Endothelial cell of umbilical vein (primary cell): ENCODE results near the gene ATF5. TPM values are rescaled to one million over a fixed set of nuclear protein-coding genes. Genes with fewer than 3 reads are reported as not detected.

Source experiments
- BruUV-seq: library from RNA; stranded (reverse); fragments of 400-500 nt; replicated peaks from 2 replicates; lab custom pipeline; 2021; lab: Mats Ljungman, UMichigan
- CTCF ChIA-PET: fragments of 300-600, 350-600 bp; sonication (Branson Sonifier 250); formaldehyde crosslinking; loops from one replicate; lab custom pipeline; 2021; ENCODE audit warnings: antibody characterized with exemption, inconsistent platforms; lab: Charles Lee
- POLR2A ChIA-PET: fragments of 300-600, 350-600 bp; sonication (Branson Sonifier 250); formaldehyde crosslinking; loops from one replicate; lab custom pipeline; 2021; ENCODE audit warnings: antibody characterized with exemption, inconsistent platforms; lab: Charles Lee
- DNase-seq: peaks from one replicate; pipeline ENCODE4 v3.0.0-alpha.2; 2011; ENCODE audit warnings: low read depth, low spot score
- FAIRE-seq: peaks from 2 replicates; lab custom pipeline; 2011; peaks lifted over from hg19 to GRCh38; lab: Jason Lieb, UNC
- H2AFZ ChIP-seq: 2 replicates; pipeline ENCODE4 v1.6.0; 2012; ENCODE audit warnings: low read depth, low read length, control low read depth, inconsistent platforms
- H3K27ac ChIP-seq: 2 replicates; pipeline ENCODE4 v1.5.1; 2011; ENCODE audit warnings: low read depth, mild to moderate bottlenecking, control low read depth, low read length, moderate library complexity; ENCODE audit not compliant: insufficient read depth
- H3K27me3 ChIP-seq, 2 experiments: 2 replicates each; pipeline versions ENCODE4 v1.6.0 to v1.6.1; 2011; ENCODE audit warnings: low read length in 2 of 2, mixed read lengths in 1 of 2; ENCODE audit not compliant: control insufficient read depth in 2 of 2, insufficient read depth in 2 of 2
- H3K36me3 ChIP-seq, 2 experiments: 2 replicates in 1 of 2; 3 replicates in 1 of 2; pipeline ENCODE4 v1.5.1; 2011; ENCODE audit warnings: low read length in 2 of 2, mild to moderate bottlenecking in 1 of 2, moderate library complexity in 1 of 2; ENCODE audit not compliant: control insufficient read depth in 2 of 2, insufficient read depth in 2 of 2; ENCODE audit errors: extremely low read depth in 1 of 2
- H3K4me1 ChIP-seq: 3 replicates; pipeline ENCODE4 v1.5.1; 2011; ENCODE audit warnings: mild to moderate bottlenecking, low read length; ENCODE audit not compliant: control insufficient read depth, insufficient read depth; ENCODE audit errors: extremely low read depth
- H3K4me2 ChIP-seq: 2 replicates; pipeline ENCODE4 v1.6.1; 2011; ENCODE audit warnings: low read length, control low read depth, mixed read lengths; ENCODE audit not compliant: insufficient read depth
- H3K4me3 ChIP-seq, 3 experiments: fragments of 200-600 bp in 1 of 3; sonication (generic), shearing (Covaris generic) in 1 of 3; replicated peaks in 1 of 3; 2 replicates each; pipeline ENCODE4 v1.5.1; 2011 to 2016; ENCODE audit warnings: control low read depth in 3 of 3, low read length in 3 of 3, mild to moderate bottlenecking in 2 of 3, inconsistent platforms in 1 of 3, low read depth in 1 of 3, moderate library complexity in 1 of 3; ENCODE audit not compliant: insufficient read depth in 1 of 3
- H3K79me2 ChIP-seq: 2 replicates; pipeline ENCODE4 v1.6.0; 2012; ENCODE audit warnings: low read length, inconsistent platforms; ENCODE audit not compliant: control insufficient read depth, insufficient read depth
- H3K9ac ChIP-seq: replicated peaks from 2 replicates; pipeline ENCODE3; 2011; ENCODE audit warnings: low read length, control low read depth; ENCODE audit not compliant: insufficient read depth; ENCODE audit errors: extremely low read depth
- H3K9me1 ChIP-seq: replicated peaks from 3 replicates; pipeline ENCODE4 v1.6.0; 2011; ENCODE audit warnings: mild to moderate bottlenecking, low read length; ENCODE audit not compliant: control insufficient read depth, insufficient read depth; ENCODE audit errors: extremely low read depth
- H3K9me3 ChIP-seq: replicated peaks from 2 replicates; pipeline ENCODE4 v1.5.1; 2012; ENCODE audit warnings: low read length, inconsistent platforms; ENCODE audit not compliant: control insufficient read depth, insufficient read depth
- H4K20me1 ChIP-seq: replicated peaks from 2 replicates; pipeline ENCODE3; 2011; ENCODE audit warnings: mild to moderate bottlenecking, low read length; ENCODE audit not compliant: control insufficient read depth, insufficient read depth; ENCODE audit errors: extremely low read depth
- EZH2 ChIP-seq: IDR thresholded peaks from 2 replicates; pipeline ENCODE4 v1.6.1; 2012; ENCODE audit warnings: borderline replicate concordance, low read depth, mild to moderate bottlenecking, moderate library complexity, low read length, inconsistent platforms; ENCODE audit not compliant: severe bottlenecking
- GATA2 ChIP-seq: IDR thresholded peaks from 2 replicates; pipeline ENCODE4 v1.7.0; 2011; ENCODE audit warnings: low read depth, mild to moderate bottlenecking, moderate library complexity, mixed read lengths, low read length; ENCODE audit not compliant: insufficient read length, insufficient read depth
- JUN ChIP-seq: IDR thresholded peaks from 2 replicates; pipeline ENCODE4 v1.6.1; 2011; ENCODE audit warnings: borderline replicate concordance, low read depth; ENCODE audit not compliant: insufficient read length, insufficient read depth
- MAX ChIP-seq: IDR thresholded peaks from 2 replicates; pipeline ENCODE4 v1.6.1; 2011; ENCODE audit not compliant: insufficient read depth, insufficient read length
- POLR2AphosphoS5 ChIP-seq: IDR thresholded peaks from 2 replicates; pipeline ENCODE4 v1.6.1; 2012; ENCODE audit warnings: low read depth, mild to moderate bottlenecking, control low read depth, low read length, moderate library complexity; ENCODE audit not compliant: insufficient read depth
- dilution Hi-C: fragments of 300-500 bp; cut with MboI; formaldehyde crosslinking; loops from one replicate; pipeline ENCODE4 v1.15.0; 2019; ENCODE audit warnings: low sequenced_read_pairs; ENCODE audit not compliant: extremely low pct_ligation_motif_present
- intact Hi-C: fragments of 100-400 bp; cut with micrococcal nuclease; formaldehyde crosslinking; loops from one replicate; pipeline ENCODE4 v1.10.0; 2022
- polyA plus RNA-seq, 4 experiments: library from polyadenylated mRNA; depleted of rRNA in 3 of 4; stranded (reverse) in 3 of 4; unstranded in 1 of 4; fragments of >200 nt; gene quantifications; 2 replicates each; pipeline versions ENCODE4 v1.2.1 to v1.2.3, GENCODE V29; 2011 to 2012; ENCODE audit warnings: missing spikeins in 1 of 4
- total RNA-seq: library from RNA; stranded (reverse); gene quantifications from 2 replicates; pipeline ENCODE4 v1.2.3, GENCODE V29; 2021
- TF ChIP-seq, protein P1 (sequence below), 2 donors: IDR thresholded peaks; 1 replicate in 1 of 2; 2 replicates in 1 of 2; pipeline ENCODE4 v1.5.1; 2011; ENCODE audit warnings: low read length in 2 of 2, mild to moderate bottlenecking in 2 of 2, moderate library complexity in 2 of 2, control low read depth in 1 of 2, inconsistent platforms in 1 of 2, low read depth in 1 of 2; ENCODE audit not compliant: insufficient read depth in 1 of 2; ENCODE audit errors: extremely low read depth in 1 of 2

ATF5 gene
- total and polyA plus RNA-seq, 2 donors (not counting 3 experiments of a cell fraction or from before 2014, with no cell fraction given) = 23.2 to 46.0 TPM

GRCh38 chr19:49926515-49926914 is 2.5 kb upstream of the ATF5 start:
- H3K4me2 ChIP-seq = no peak overlapping the region
- no peaks in the 10 kb centered on the region for H4K20me1 ChIP-seq
- H3K9me1 ChIP-seq = no peaks in the 10 kb centered on the region
- no peaks in the 10 kb centered on the region for H3K27me3 ChIP-seq
- dilution Hi-C loops = no loop called here
- H3K79me2 ChIP-seq = peaks cover 72% of the 10 kb centered on the region
- H3K9me3 ChIP-seq = no peaks in the 10 kb centered on the region
- ChIA-PET POLR2A (interaction anchor here (0.7 kb wide), 1 partner anchor 29 kb away, joined by 7 read pairs; no protein-coding TSS in a partner anchor), CTCF (no interaction called here)
- intact Hi-C loops = no loop called here
- no peak overlapping the region for H3K9ac ChIP-seq
- H3K36me3 ChIP-seq = peaks cover 6 to 25% of the 10 kb centered on the region in 2 experiments
- H2AFZ ChIP-seq = no peak overlapping the region
- DNase-seq (no peak), FAIRE-seq (no peak)
- H3K4me3 ChIP-seq = no peak overlapping the region
- TF ChIP-seq GATA2 (no peak), JUN (no peak), MAX (no peak), EZH2 (no peak), POLR2AphosphoS5 (no peak)
- TF ChIP-seq, protein P1, sequence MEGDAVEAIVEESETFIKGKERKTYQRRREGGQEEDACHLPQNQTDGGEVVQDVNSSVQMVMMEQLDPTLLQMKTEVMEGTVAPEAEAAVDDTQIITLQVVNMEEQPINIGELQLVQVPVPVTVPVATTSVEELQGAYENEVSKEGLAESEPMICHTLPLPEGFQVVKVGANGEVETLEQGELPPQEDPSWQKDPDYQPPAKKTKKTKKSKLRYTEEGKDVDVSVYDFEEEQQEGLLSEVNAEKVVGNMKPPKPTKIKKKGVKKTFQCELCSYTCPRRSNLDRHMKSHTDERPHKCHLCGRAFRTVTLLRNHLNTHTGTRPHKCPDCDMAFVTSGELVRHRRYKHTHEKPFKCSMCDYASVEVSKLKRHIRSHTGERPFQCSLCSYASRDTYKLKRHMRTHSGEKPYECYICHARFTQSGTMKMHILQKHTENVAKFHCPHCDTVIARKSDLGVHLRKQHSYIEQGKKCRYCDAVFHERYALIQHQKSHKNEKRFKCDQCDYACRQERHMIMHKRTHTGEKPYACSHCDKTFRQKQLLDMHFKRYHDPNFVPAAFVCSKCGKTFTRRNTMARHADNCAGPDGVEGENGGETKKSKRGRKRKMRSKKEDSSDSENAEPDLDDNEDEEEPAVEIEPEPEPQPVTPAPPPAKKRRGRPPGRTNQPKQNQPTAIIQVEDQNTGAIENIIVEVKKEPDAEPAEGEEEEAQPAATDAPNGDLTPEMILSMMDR (IDR thresholded peaks at IDR 0.05; ENCODE audit: extremely low read depth in 1 of 2, insufficient read depth in 1 of 2, low read depth in 1 of 2, low read length in 2 of 2) = no peak
- H3K27ac ChIP-seq = no peak overlapping the region
- BruUV-seq = no TSS peak
- H3K4me1 ChIP-seq = peaks cover 10% of the 10 kb centered on the region
